HS-5 (cell line): ENCODE results near the gene SSR4.
"Not testable (repeated sequence)": the region's sequence is repeated elsewhere in the genome, so short reads cannot be mapped to it uniquely, and the experiment has no call there.

ENCODE experiments used
- DNase-seq: peaks from one replicate; pipeline ENCODE4 v3.0.0-alpha.2; 2012; ENCODE audit warnings: low read depth

Gene SSR4

DNA sequence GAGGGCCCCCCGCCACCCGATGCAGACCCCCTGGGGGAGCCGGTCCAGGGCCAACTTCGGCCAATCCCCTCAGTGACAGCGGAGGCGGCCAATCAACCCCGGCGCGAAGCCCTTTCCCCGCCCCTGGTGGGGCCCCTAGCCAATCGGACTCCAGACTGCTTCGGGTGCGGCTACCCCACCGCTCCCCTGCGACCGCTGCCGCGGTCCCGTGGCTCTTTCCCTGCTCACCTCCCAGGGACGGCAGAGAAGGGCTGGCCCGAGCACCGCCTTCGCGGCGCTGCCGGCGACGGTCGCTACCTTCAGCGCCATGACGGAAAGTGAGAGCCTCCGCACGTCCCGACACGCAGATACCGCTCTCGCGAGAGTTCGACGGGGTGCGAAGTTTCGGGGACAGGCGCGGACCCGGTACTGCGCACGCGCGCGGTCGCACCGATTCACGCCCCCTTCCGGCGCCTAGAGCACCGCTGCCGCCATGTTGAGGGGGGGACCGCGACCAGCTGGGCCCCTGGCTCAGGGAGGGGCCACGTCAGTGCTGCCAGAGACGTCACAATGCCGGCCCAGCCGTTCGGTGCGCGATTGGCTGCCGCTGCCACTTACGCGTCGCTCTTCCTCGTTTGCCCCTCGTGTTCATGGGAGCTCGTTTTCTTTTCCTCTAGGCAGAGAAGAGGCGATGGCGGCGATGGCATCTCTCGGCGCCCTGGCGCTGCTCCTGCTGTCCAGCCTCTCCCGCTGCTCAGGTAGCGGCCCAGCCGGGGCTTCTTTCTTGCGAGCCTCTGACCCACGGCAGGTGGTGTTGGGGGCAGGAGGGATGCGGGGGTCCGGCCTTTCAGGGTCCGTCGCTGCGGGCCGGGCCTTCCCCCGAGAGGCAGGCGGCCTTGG, at the start of gene SSR4, which contains the start of gene IDH3G:
SSR4 (plus strand) TSS at position 651 of the 879 bp plus-strand sequence; CDS start at position 671, 20 bp downstream.
IDH3G (minus strand) TSS at position 358 of the 879 bp plus-strand sequence; CDS start at position 309, 49 bp downstream.
- DNase-seq = peak; percentile 72

DNA sequence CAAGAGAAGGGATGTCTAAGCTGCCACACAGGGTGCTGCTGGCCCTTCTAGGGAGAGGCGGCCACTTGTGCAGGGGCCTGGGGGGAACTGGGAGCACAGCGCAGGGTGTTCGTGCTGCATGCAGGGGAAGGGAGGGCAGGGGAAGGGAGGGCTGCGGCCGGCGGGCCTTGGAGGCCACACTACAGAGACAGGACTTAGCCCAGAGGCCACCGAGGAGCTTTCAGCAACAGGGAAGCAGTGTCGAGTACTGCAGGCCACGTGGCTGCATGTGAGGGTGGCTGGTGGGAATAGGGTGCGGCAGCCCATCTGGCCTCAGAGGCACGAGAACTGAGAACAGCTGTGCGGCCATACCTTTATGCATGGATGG, 49.4 kb upstream of the SSR4 start:
- DNase-seq = not testable (repeated sequence)

GRCh38 chrX:153746359-153746758, 48.1 kb upstream of the SSR4 start:
- DNase-seq = no peak

GRCh38 chrX:153746991-153747390, 47.5 kb upstream of the SSR4 start:
- not testable (repeated sequence) for DNase-seq

GRCh38 chrX:153749017-153749416, 45.5 kb upstream of the SSR4 start:
- DNase-seq = not testable (repeated sequence)

DNA sequence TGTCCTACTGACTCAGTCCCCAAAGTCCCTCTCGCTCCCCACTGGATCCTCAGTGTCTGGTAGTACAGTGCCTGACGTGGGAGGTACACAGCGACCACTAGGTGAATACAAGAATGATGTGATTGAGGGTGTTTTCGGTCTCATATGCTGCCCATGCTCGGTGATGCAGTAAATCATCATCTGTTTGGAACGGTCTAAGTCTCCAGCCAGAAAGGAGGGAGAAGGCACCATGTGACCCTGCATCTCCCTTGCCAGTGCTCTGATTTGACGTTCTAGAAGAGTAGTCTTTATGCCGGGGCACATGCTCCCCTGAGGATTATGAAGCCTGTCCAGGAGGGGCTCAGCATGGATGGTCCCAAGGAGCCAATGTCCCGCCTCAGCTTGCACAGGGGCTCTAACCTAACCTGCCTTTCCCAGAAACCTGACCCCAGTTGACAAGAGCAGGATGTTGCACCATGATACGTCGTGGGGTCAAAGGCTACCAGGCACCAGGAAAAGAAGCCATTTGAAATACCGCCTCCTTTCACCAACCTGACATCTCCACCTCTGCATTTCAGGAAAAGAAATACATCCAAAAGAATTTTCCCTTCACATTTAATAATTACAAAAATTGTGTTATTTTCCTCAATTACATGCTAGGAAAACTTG, 44.2 kb upstream of the SSR4 start:
- DNase-seq = no peak

DNA sequence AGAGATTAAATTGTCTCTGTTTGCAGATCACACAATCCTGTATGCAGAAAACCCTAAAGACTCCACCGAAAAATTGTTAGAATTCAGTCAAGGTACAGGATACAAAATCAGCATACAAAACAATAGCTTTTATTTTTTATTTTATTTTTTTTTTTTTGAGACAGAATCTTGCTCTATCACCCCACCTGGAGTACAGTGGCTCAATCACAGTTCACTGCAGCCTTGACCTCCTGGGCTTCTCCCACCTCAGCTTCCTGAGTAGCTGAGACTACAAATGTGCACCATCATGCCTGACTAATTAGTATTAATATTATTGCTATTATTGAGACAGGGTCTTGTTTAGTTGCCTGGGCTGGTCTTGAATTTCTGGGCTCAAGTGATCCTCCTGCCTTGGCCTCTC, 39.3 kb upstream of the SSR4 start:
- no peak for DNase-seq

DNA sequence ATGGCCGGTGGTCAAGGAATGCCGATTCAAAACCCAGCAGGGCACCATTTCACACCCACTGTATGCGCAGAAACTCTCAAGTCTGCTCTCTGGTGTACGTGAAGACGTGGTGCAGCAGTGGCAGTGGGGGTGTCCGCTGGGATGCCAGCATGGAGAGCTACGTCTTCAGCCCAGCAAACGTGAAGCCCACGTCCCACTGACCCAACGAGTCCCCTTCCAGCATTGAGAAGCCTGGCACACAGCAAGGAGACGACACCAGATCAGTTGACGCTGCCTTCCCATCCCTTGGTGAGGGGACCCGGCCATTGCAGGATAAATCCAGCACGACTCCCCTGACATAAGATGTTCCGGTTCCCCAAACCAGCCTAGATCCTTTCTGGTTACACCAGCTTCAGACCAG, 32.6 kb upstream of the SSR4 start:
- no peak for DNase-seq

GRCh38 chrX:153762626-153763173, 31.8 kb upstream of the SSR4 start:
- DNase-seq = no peak

DNA sequence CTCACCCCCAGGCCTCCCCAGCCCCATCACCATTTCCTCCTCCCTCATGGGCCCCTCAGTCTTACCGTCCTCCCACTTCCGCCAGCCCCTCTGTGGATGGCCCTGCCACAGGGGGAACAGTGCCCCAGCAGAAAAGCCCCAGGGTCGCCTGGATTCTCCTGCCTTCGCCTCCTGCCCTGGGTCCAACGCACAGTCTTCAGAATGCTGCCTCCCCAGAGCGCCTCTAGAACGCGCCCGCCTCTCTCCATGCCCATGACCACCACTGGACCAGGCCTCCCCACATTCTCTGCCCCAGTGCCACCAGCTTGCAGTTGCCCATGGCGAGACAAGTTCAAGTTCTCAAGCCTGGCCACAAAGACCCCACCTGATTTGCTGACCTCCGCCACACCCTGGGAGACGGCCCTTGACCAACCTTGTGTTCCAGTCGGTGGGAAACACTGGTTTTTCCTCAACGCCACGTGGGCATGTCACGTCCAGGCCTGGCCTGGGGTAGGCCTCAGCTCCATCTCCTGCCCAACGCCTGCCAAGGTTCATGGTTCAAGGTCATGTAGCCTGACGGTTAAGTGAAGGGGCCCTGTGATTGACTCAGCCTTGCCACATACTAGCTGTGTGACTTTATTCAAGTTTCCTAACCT, 31.1 kb upstream of the SSR4 start:
- no peak for DNase-seq

DNA sequence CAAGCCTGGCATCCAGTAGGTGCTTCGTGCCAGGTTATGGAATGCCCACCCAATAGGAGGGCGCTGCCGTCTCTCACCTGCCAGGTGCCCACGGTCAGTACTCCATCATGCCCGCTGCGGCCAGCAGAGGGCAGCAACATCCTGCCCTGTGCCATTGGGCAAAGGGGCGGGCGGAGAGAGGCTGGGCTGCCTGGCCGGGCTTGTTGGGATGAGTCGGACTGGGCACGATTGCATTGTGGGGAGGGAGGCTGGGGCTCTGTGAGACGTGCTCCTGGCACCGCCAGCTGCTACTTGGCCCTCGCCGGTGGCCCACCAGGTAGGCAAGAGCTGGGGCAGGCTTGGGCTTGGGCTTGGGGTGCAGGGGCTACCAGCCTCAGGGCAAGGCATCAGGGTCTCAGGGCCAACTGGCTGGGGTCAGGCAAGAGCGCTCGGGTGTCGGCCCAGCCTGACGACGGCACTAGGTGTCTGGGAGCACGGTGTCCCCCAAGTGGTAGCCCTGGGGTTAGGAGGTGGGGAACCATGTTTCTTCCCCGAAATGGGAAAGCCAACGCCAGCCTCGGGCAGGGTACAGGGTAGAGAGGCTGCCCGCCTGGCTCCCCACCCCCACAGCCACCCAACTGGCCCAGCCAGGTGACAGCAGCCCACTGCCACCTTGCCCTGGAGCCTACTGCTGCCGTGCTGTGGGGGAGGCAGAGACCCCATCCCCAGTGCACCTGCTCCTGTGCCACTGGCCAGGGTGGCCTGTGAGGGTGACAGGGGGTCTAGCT, 30.3 kb upstream of the SSR4 start, which contains the start of gene PLXNB3:
PLXNB3 (plus strand) TSS at position 261 of the 767 bp plus-strand sequence. CDS start 1,287 bp downstream, outside the sequence.
- peak; percentile 24 for DNase-seq

GRCh38 chrX:153764786-153765137, 29.7 kb upstream of the SSR4 start:
- no peak for DNase-seq

DNA sequence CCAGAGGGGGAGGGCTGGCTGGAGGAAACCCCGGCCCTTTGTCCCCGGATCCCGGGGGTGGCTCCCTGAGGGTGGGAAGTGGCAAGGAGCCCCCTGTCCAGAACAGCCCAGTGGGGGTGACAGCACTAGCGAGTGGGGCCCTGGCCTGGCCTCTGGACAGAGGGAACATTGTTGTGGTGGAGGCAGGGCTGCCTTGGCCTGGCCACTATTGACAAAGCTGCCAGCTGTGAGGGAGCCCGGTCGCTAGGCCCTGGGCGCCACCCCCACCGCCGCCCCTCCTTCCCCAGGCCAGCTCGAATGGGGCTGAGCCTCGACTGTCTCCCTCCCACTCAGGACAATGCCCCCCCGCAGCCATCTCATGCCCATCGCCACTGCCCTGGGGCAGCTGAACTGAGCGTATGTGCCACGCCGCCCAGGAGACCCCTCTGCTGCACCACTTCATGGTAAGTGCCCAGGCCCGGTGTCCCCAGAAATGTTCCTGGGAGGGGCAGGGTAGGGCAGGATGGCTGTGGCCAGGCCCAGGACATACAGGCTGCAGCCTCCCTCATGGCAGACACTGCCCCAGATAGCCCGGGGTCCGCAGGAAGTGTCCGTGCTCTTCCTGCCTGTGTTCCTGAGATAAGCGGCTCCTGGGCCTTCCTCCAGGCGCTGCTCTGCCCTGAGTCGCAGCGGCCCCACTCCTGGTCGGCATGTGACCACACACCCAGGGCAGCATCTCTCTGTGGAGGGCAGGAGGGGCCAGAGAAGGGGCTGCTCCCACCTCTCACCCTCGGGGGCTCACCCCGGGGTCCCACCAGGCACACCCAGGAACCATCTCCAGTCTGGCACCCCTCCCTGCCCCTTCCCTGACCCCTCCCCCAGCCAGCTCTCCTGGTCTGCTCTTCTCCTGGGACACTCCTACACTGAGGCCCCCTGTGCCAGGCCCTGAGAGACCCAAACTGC, 29.1 kb upstream of the SSR4 start:
- DNase-seq = no peak

GRCh38 chrX:153766098-153766817, 28.2 kb upstream of the SSR4 start:
- peak; percentile 36 for DNase-seq

DNA sequence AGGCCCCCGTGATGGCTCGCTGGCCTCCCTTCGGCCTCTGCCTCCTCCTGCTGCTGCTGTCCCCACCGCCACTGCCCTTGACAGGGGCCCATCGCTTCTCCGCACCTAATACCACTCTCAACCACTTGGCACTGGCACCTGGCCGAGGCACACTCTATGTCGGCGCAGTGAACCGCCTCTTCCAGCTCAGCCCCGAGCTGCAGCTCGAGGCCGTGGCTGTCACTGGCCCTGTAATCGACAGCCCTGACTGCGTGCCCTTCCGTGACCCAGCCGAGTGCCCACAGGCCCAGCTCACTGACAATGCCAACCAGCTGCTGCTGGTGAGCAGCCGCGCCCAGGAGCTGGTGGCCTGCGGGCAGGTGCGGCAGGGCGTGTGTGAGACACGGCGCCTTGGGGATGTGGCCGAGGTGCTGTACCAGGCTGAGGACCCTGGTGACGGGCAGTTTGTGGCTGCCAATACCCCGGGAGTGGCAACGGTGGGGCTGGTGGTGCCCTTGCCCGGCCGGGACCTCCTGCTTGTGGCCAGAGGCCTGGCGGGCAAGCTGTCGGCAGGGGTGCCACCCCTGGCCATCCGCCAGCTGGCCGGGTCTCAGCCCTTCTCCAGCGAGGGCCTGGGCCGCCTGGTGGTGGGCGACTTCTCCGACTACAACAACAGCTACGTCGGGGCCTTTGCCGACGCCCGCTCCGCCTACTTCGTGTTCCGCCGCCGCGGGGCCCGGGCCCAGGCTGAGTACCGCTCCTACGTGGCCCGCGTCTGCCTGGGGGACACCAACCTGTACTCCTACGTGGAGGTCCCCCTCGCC, 27.4 kb upstream of the SSR4 start:
- DNase-seq = no peak

- DNase-seq = no peak
These were observed 26.8 kb upstream of the SSR4 start for GRCh38 chrX:153767674-153768055.

DNA sequence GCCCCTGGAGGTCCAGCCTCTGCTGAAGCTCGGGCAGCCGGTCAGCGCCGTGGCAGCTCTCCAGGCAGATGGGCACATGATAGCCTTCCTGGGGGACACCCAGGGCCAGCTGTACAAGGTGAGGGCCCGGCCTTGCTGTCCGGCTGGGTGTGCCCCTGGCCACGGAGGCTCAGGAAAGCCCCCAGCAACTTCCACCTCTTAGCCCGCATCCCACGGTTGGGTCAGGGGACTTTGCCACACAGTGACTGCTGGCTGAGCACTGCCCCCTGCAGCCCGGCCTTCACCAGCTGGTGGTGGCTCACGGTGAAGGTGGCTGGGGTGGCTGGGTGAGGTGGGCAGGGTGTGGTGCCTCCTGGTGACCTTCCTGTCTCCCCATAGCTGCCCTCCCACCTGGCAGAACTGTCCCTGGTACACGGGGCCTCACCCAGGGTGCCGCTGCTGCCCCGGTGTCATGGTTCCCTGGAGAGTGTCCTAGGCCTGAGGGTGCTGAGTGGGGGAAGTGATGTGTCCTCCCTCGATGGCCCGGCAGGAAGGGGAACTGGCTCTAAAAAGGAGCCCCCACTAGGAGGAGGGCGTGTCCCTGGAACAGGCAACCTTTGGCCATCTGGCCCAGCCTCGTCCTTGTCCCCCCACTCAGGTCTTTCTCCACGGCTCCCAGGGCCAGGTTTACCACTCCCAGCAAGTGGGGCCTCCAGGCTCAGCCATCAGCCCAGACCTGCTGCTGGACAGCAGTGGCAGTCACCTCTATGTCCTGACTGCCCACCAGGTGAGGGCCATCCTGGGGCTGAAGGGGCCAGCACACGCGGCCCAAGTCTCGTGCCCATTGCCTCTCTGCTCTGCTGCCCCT, 25.9 kb upstream of the SSR4 start:
- no peak for DNase-seq
